C4-2B (cell line): ENCODE data around the gene GHRHR.
A peak's percentile ranks its signal among the peaks of the same experiment; 100 is the strongest.

Experiments used
- H3K27ac ChIP-seq: fragments of 450-650 bp; 2 replicates; pipeline ENCODE4 v1.5.1; 2017
- ZFX ChIP-seq: fragments of 450-650 bp; IDR thresholded peaks from 2 replicates; pipeline ENCODE4 v1.6.1; 2017
- TF ChIP-seq, protein P1 (sequence below): fragments of 450-650 bp; conservative IDR thresholded peaks from 2 replicates; pipeline ENCODE4 v1.5.1; 2017; ENCODE audit warnings: mild to moderate bottlenecking

The GHRHR gene

GRCh38 chr7:30977896-30978564 is 14.3 kb downstream of the GHRHR start:
- TF ChIP-seq ZFX: no peak
- TF ChIP-seq, protein P1, sequence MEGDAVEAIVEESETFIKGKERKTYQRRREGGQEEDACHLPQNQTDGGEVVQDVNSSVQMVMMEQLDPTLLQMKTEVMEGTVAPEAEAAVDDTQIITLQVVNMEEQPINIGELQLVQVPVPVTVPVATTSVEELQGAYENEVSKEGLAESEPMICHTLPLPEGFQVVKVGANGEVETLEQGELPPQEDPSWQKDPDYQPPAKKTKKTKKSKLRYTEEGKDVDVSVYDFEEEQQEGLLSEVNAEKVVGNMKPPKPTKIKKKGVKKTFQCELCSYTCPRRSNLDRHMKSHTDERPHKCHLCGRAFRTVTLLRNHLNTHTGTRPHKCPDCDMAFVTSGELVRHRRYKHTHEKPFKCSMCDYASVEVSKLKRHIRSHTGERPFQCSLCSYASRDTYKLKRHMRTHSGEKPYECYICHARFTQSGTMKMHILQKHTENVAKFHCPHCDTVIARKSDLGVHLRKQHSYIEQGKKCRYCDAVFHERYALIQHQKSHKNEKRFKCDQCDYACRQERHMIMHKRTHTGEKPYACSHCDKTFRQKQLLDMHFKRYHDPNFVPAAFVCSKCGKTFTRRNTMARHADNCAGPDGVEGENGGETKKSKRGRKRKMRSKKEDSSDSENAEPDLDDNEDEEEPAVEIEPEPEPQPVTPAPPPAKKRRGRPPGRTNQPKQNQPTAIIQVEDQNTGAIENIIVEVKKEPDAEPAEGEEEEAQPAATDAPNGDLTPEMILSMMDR: peak; percentile 82
- no peak overlapping the region for H3K27ac ChIP-seq

DNA sequence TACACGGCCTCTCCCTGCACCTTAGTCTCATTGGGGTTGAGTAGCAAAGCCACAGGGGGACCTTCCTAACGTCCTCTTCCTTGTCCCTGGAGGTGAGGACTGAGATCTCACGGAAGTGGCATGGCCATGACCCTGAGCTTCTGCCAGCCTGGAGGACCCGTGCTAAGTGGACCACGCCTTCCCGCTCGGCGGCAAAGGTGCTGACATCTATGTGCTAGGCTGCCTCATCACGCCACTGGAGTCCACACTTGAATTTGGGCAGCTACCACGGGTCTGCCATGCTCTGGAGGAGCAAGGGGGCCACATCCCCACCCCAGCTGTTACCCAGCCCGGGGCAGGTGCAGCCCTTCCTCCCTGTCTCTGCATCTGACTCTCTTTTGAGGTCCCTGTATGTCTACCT is 15.3 kb downstream of the GHRHR start:
- TF ChIP-seq, protein P1: no peak
- no peak for TF ChIP-seq ZFX

DNA sequence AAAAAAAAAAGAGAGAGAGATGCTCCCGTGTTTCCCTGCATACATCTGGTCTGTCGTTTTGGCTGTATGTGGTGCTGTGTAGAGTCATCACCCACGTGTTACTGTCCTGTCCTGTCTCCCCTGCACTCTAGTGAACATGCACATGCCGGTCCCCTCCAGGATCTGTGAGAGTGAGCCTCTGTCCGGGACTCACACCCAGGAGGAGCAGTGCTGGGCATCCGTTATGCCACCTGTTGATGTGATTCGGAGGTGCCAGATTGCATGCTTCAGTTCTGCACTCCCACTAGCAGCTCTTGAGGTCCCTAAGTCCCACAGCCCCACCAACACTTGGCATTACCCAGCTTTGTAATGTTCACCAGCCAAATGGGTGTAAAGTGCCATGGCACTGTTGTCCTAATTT is 16.4 kb downstream of the GHRHR start:
- TF ChIP-seq, protein P1: no peak
- TF ChIP-seq ZFX: no peak
- H3K27ac ChIP-seq: no peak overlapping the region

More for the DNA sequence above, 15.3 kb downstream of the GHRHR start:
- no peak overlapping the region for H3K27ac ChIP-seq

GRCh38 chr7:30980751-30981150 is 17.0 kb downstream of the GHRHR start:
- TF ChIP-seq, protein P1: no peak
- TF ChIP-seq ZFX: no peak
- H3K27ac ChIP-seq: no peak overlapping the region

DNA sequence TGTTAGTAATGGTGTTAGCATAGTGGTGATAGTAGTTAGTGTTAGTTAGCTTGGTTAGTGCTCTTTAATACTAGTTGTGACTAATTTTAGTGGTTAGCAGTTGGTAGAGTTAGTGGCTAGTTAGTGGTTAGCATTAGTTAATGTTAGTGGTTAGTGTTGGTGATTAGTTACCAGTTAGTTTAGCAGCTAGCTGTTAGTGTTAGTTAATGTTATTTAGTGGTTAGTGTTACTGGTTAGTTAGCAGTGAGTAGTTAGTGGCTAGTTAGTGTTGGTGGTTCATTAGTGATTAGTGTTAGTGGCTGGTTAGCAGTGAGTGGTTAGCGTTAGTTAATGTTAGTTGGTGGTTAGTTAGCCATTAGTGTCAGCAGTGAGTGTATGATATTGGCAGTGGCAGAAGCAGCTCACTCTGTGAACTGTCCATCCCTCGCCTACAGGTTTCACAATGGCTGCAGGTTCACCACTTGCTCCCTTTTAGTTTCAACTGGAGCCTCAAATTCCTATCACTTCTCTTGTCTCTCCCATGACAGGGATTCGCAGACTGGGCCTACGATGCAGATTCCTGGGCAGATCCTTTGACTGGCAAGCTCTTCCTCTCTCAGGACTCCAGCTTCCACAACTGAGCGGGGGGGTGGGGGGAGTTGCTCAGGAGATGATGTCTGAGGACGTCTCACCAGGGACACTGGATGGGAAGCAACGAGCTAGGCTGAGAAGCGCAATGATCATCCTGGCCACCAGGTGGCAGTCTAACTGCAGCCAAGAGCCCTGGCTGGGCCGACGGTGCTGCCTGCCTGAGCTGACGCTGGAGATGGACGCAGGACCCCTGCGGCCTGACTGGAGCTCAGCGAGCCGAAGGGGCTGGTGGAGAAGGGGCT is 19.5 kb downstream of the GHRHR start:
- no peak for TF ChIP-seq ZFX
- TF ChIP-seq, protein P1: peak; percentile 92
- H3K27ac ChIP-seq: no peak overlapping the region

- TF ChIP-seq ZFX: no peak
- TF ChIP-seq, protein P1: peak; percentile 65
Measured at GRCh38 chr7:30983914-30984247, 20.1 kb downstream of the GHRHR start.

More at GRCh38 chr7:30983914-30984247, 20.1 kb downstream of the GHRHR start:
- no peak overlapping the region for H3K27ac ChIP-seq
